H9 (cell line): ENCODE results near the gene DNAH11. TPM values are rescaled to one million over a fixed set of nuclear protein-coding genes. Genes with fewer than 3 reads are reported as not detected.

Experiments used
- DNase-seq: peaks from one replicate; pipeline ENCODE4 v3.0.0-alpha.2; 2017
- H2AFZ ChIP-seq: one replicate; pipeline ENCODE4 v1.6.1; 2013; ENCODE audit warnings: mild to moderate bottlenecking, low read length, control low read depth, moderate library complexity
- H2AK5ac ChIP-seq: 2 replicates; pipeline ENCODE4 v1.6.1; 2013; ENCODE audit warnings: low read length, control low read depth, mixed read lengths; ENCODE audit not compliant: insufficient read length
- H2BK120ac ChIP-seq: one replicate; pipeline ENCODE4 v1.6.1; 2013; ENCODE audit warnings: low read depth, mild to moderate bottlenecking, low read length, control low read depth, inconsistent platforms; ENCODE audit not compliant: poor library complexity, severe bottlenecking
- H2BK12ac ChIP-seq: 2 replicates; pipeline ENCODE4 v1.6.1; 2013; ENCODE audit warnings: low read length, control low read depth, mixed read lengths, low read depth; ENCODE audit not compliant: insufficient read length
- H2BK15ac ChIP-seq: 2 replicates; pipeline ENCODE4 v1.6.1; 2013; ENCODE audit warnings: low read depth, low read length, control low read depth
- H2BK20ac ChIP-seq: one replicate; pipeline ENCODE4 v1.6.1; 2013; ENCODE audit warnings: low read depth, mild to moderate bottlenecking, low read length, control low read depth, inconsistent platforms; ENCODE audit not compliant: poor library complexity, severe bottlenecking
- H2BK5ac ChIP-seq: 2 replicates; pipeline ENCODE4 v1.6.1; 2013; ENCODE audit warnings: low read length, control low read depth, mixed read lengths; ENCODE audit not compliant: insufficient read length
- H3K14ac ChIP-seq: 2 replicates; pipeline ENCODE4 v1.6.1; 2013; ENCODE audit warnings: low read length, control low read depth; ENCODE audit not compliant: insufficient read depth
- H3K18ac ChIP-seq: 2 replicates; pipeline ENCODE4 v1.6.1; 2013; ENCODE audit warnings: low read depth, mild to moderate bottlenecking, mixed read lengths, low read length, control low read depth; ENCODE audit not compliant: insufficient read length
- H3K23ac ChIP-seq: 2 replicates; pipeline ENCODE4 v1.6.1; 2013; ENCODE audit warnings: low read length, control low read depth, mixed read lengths, low read depth; ENCODE audit not compliant: insufficient read length
- H3K23me2 ChIP-seq: 2 replicates; pipeline ENCODE4 v1.6.1; 2013; ENCODE audit warnings: low read depth, mild to moderate bottlenecking, mixed read lengths, low read length, control low read depth; ENCODE audit not compliant: insufficient read length, poor library complexity, severe bottlenecking
- H3K27ac ChIP-seq: 2 replicates; pipeline ENCODE4 v1.5.1; 2013; ENCODE audit warnings: low read length, control low read depth, mixed read lengths, low read depth; ENCODE audit not compliant: insufficient read length
- H3K27me3 ChIP-seq: 2 replicates; pipeline ENCODE4 v1.6.1; 2013; ENCODE audit warnings: low read length, control low read depth, inconsistent platforms; ENCODE audit not compliant: insufficient read depth
- H3K4ac ChIP-seq: 2 replicates; pipeline ENCODE4 v1.6.1; 2013; ENCODE audit warnings: low read depth, mild to moderate bottlenecking, control low read depth, inconsistent platforms, low read length, moderate library complexity
- H3K4me1 ChIP-seq: 2 replicates; pipeline ENCODE4 v1.6.1; 2013; ENCODE audit warnings: low read length, control low read depth, inconsistent platforms; ENCODE audit not compliant: insufficient read depth
- H3K4me2 ChIP-seq: 2 replicates; pipeline ENCODE4 v1.6.1; 2013; ENCODE audit warnings: low read length, control low read depth, mixed read lengths; ENCODE audit not compliant: insufficient read length, insufficient read depth
- H3K56ac ChIP-seq: 2 replicates; pipeline ENCODE4 v1.6.1; 2013; ENCODE audit warnings: low read depth, mild to moderate bottlenecking, mixed read lengths, low read length, control low read depth; ENCODE audit not compliant: insufficient read length
- H3K79me1 ChIP-seq: 2 replicates; pipeline ENCODE4 v1.6.1; 2013; ENCODE audit warnings: low read depth, mild to moderate bottlenecking, moderate library complexity, low read length, control low read depth, inconsistent platforms; ENCODE audit not compliant: insufficient read depth, poor library complexity, severe bottlenecking
- H3K79me2 ChIP-seq: 2 replicates; pipeline ENCODE4 v1.6.1; 2013; ENCODE audit warnings: low read length, control low read depth, inconsistent platforms; ENCODE audit not compliant: insufficient read depth
- H3K9ac ChIP-seq: 2 replicates; pipeline ENCODE4 v1.6.1; 2013; ENCODE audit warnings: low read length, control low read depth, mixed read lengths; ENCODE audit not compliant: insufficient read length; ENCODE audit errors: extremely low read depth
- H3K9me3 ChIP-seq: one replicate; pipeline ENCODE4 v1.6.1; 2013; ENCODE audit warnings: low read depth, low read length, inconsistent platforms; ENCODE audit not compliant: control insufficient read depth
- H3T11ph ChIP-seq: one replicate; pipeline ENCODE4 v1.6.1; 2013; ENCODE audit warnings: mild to moderate bottlenecking, low read length, control low read depth, inconsistent platforms
- H4K20me1 ChIP-seq: one replicate; pipeline ENCODE4 v1.6.1; 2013; ENCODE audit not compliant: control insufficient read depth, insufficient read length, insufficient read depth
- H4K5ac ChIP-seq: 2 replicates; pipeline ENCODE4 v1.6.1; 2013; ENCODE audit warnings: low read depth, mild to moderate bottlenecking, mixed read lengths, low read length, control low read depth; ENCODE audit not compliant: insufficient read length
- H4K8ac ChIP-seq: replicated peaks from 2 replicates; pipeline ENCODE4 v1.6.1; 2013; ENCODE audit warnings: low read length, control low read depth, mixed read lengths, low read depth; ENCODE audit not compliant: insufficient read length
- H4K91ac ChIP-seq: 2 replicates; pipeline ENCODE4 v1.6.1; 2013; ENCODE audit warnings: low read depth, mild to moderate bottlenecking, moderate library complexity, mixed read lengths, low read length, control low read depth; ENCODE audit not compliant: insufficient read length
- H3K27ac Mint-ChIP-seq, 3 experiments: 2 replicates in 2 of 3; 3 replicates in 1 of 3; pipeline ENCODE4 v1.8.0; 2020 to 2021; ENCODE audit warnings: mixed read lengths in 3 of 3, mild to moderate bottlenecking in 1 of 3, moderate library complexity in 1 of 3
- H3K27me3 Mint-ChIP-seq: 2 replicates; pipeline ENCODE4 v1.8.0; 2021; ENCODE audit warnings: low read depth, mild to moderate bottlenecking, moderate library complexity, mixed read lengths
- H3K36me3 Mint-ChIP-seq, 3 experiments: 2 replicates in 2 of 3; 3 replicates in 1 of 3; pipeline ENCODE4 v1.8.0; 2020 to 2021; ENCODE audit warnings: low read depth in 3 of 3, mixed read lengths in 3 of 3; ENCODE audit not compliant: insufficient read depth in 1 of 3
- H3K4me1 Mint-ChIP-seq, 2 experiments: 2 replicates each; pipeline ENCODE4 v1.8.0; 2020; ENCODE audit warnings: mixed read lengths in 2 of 2
- H3K4me3 Mint-ChIP-seq, 2 experiments: 2 replicates in 1 of 2; 3 replicates in 1 of 2; pipeline ENCODE4 v1.8.0; 2020 to 2021; ENCODE audit warnings: mild to moderate bottlenecking in 2 of 2, mixed read lengths in 2 of 2, moderate library complexity in 1 of 2
- H3K9me3 Mint-ChIP-seq, 2 experiments: 2 replicates in 1 of 2; 3 replicates in 1 of 2; pipeline ENCODE4 v1.8.0; 2020; ENCODE audit warnings: mild to moderate bottlenecking in 2 of 2, mixed read lengths in 2 of 2, moderate library complexity in 1 of 2
- WGBS: extraction: QIAGEN DNeasy Blood & Tissue Kit; methylation state at CpG from one replicate; pipeline ENCODE4 v1.1.7; 2013; ENCODE audit warnings: missing lambda C conversion rate, low lambda C conversion rate, mixed read lengths; ENCODE audit not compliant: insufficient read length; ENCODE audit errors: extremely low coverage; 5-methylcytosine and 5-hydroxymethylcytosine counted together
- total RNA-seq: library from RNA; stranded (reverse); gene quantifications from 2 replicates; pipeline ENCODE4 v1.2.1, GENCODE V29; 2021
- TF ChIP-seq, protein P1 (sequence below): fragments of 200-600 bp; sonication (generic); conservative IDR thresholded peaks from 3 replicates; pipeline ENCODE4 v1.8.0; 2021; ENCODE audit warnings: antibody characterized with exemption, mild to moderate bottlenecking

DNAH11 gene
- total RNA-seq, 1 experiment from 2014 or later, result 2.5 TPM

DNA sequence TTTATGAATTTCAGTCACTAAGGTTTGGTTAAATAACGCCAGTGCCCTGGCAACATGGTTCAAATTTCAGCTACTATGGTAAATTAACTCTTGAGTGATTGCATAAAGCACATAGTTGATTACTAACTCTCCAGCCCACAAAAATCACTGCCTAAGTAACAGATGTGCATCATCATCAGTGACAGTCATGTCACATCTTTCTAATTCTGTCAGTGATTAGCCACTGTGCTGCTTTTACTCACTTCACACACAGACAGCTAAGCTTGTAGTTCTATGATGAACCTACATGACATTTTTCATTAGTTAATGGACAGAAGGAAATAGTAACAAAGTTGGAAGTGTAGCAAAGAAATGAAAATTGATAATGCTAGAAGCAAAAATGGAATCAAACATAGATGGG lies 108.9 kb downstream of the DNAH11 start:
- no peak overlapping the region for H3K4me2 ChIP-seq
- no peak overlapping the region for H4K8ac ChIP-seq
- no peak for DNase-seq
- no peak overlapping the region for H3K23ac ChIP-seq
- H3K9ac ChIP-seq, result no peak overlapping the region
- no peak overlapping the region for H2BK12ac ChIP-seq
- H3K4me1 Mint-ChIP-seq, result no peaks in the 10 kb centered on the region
- TF ChIP-seq, protein P1, sequence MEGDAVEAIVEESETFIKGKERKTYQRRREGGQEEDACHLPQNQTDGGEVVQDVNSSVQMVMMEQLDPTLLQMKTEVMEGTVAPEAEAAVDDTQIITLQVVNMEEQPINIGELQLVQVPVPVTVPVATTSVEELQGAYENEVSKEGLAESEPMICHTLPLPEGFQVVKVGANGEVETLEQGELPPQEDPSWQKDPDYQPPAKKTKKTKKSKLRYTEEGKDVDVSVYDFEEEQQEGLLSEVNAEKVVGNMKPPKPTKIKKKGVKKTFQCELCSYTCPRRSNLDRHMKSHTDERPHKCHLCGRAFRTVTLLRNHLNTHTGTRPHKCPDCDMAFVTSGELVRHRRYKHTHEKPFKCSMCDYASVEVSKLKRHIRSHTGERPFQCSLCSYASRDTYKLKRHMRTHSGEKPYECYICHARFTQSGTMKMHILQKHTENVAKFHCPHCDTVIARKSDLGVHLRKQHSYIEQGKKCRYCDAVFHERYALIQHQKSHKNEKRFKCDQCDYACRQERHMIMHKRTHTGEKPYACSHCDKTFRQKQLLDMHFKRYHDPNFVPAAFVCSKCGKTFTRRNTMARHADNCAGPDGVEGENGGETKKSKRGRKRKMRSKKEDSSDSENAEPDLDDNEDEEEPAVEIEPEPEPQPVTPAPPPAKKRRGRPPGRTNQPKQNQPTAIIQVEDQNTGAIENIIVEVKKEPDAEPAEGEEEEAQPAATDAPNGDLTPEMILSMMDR, result no peak
- H4K91ac ChIP-seq, result no peak overlapping the region
- H3K56ac ChIP-seq, result no peak overlapping the region
- H3K9me3 ChIP-seq, result no peaks in the 10 kb centered on the region
- H3K27ac ChIP-seq, result no peak overlapping the region
- no peaks in the 10 kb centered on the region for H3K27me3 Mint-ChIP-seq
- no peaks in the 10 kb centered on the region for H3K4me1 ChIP-seq
- no peak overlapping the region for H2BK20ac ChIP-seq
- H2BK120ac ChIP-seq, result no peak overlapping the region
- H3K14ac ChIP-seq, result no peak overlapping the region
- no peak overlapping the region for H3K4me3 Mint-ChIP-seq
- no peak overlapping the region for H3K27ac Mint-ChIP-seq
- H2AFZ ChIP-seq, result no peak overlapping the region
- no peak overlapping the region for H2BK5ac ChIP-seq
- no peak overlapping the region for H3K18ac ChIP-seq
- no peak overlapping the region for H3K4ac ChIP-seq
- H3K27me3 ChIP-seq, result no peaks in the 10 kb centered on the region
- no peak overlapping the region for H4K5ac ChIP-seq
- no CpG with 5 or more reads among the region's 1 CpG for WGBS
- no peak overlapping the region for H2BK15ac ChIP-seq
- no peaks in the 10 kb centered on the region for H3K23me2 ChIP-seq
- H4K20me1 ChIP-seq, result no peaks in the 10 kb centered on the region
- H3K36me3 Mint-ChIP-seq, result peaks cover 0 to 4% (median 2%) of the 10 kb centered on the region in 3 experiments; a peak in 3 of 7 replicates
- H3K79me2 ChIP-seq, result no peaks in the 10 kb centered on the region
- peaks cover 4 to 6% of the 10 kb centered on the region in 2 experiments; a peak in 2 of 5 replicates for H3K9me3 Mint-ChIP-seq
- no peak overlapping the region for H2AK5ac ChIP-seq
- no peaks in the 10 kb centered on the region for H3K79me1 ChIP-seq
- H3T11ph ChIP-seq, result no peak overlapping the region
